ENCODE measurements around the gene APOA5. TPM values are rescaled to one million over a fixed set of nuclear protein-coding genes. Genes with fewer than 3 reads are reported as not detected.

APOA5 gene
- total and polyA plus RNA-seq, 2 of the 13 experiments (the other 11 are each of a cell fraction or from before 2014, with no cell fraction given): 44.0 to 49.1 TPM

DNA sequence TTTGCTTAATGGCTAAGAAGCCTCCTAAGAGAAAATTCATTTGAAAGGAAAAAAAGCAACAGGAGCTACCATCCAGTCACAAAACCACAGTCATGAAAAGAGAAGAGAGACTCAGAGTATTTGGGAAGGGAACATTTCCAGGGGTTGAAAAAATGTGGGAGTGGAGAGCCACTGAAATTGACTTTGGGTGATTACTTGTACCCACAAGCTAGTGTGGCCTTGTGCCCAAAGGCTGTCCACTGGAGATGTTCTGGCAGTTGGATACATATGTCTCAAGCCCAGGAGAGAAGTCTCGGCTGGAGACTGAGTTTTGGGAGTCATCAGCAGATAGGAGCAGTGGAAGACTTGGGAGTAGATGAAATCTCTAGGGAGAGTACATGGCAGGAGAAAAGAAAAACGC is 3.2 kb upstream of the APOA5 start:
- Histone ChIP-seq H2AFZ (ENCODE audit: low read length) (no peak overlapping the region), H3K4me2 (ENCODE audit: low read depth, low read length) (no peak overlapping the region), H4K20me1 (ENCODE audit: insufficient read depth, low read length) (no peaks in the 10 kb centered on the region), H3K4me1 (ENCODE audit: insufficient read depth, low read length) (peaks cover 76% of the 10 kb centered on the region), H3K79me2 (ENCODE audit: insufficient read depth, low read length) (peaks cover 13% of the 10 kb centered on the region), H3K27me3 (ENCODE audit: control insufficient read depth in 1 of 2, insufficient read depth in 2 of 2, low read length in 2 of 2) (no peaks in the 10 kb centered on the region; a peak in 1 of 5 replicates), H3K36me3 (replicated peaks in 1 of 2; ENCODE audit: control insufficient read depth in 1 of 2, insufficient read depth in 2 of 2, low read length in 2 of 2) (no peaks in the 10 kb centered on the region), H3K9ac (ENCODE audit: insufficient read depth, low read depth, low read length) (no peak overlapping the region), H3K27ac (ENCODE audit: extremely low read length, insufficient read depth, low read length) (no peak overlapping the region), H3K4me3 (replicated peaks in 1 of 3; ENCODE audit: insufficient read depth in 1 of 3, low read depth in 2 of 3, low read length in 3 of 3) (no peak overlapping the region), H3K9me3 (ENCODE audit: low read length) (no peaks in the 10 kb centered on the region)
- intact Hi-C loops (cut with micrococcal nuclease; ENCODE audit: unreplicated experiment): no loop called here
- BruUV-seq (replicated peaks): no TSS peak
- ATAC-seq (no peak), DNase-seq (ENCODE audit: low spot score) (no peak), FAIRE-seq (no peak)
- ChIA-PET POLR2A (interaction anchor here (12.0 to 17.3 kb wide), 2 partner anchors 12 to 35 kb away, joined by 291 to 1365 read pairs; partner anchors contain the start of genes APOA1, APOA4 and APOC3), CTCF (ENCODE audit: low intra/inter-chr PET ratio, low total read pairs) (no interaction called here)
- WGBS (ENCODE audit: low lambda C conversion rate): 98% methylated on average over 2 of the region's 2 CpGs
- in situ Hi-C loops (cut with HindIII; ENCODE audit: extremely low pct_ligation_motif_present, low pct_unique_long_range_greater_than_20kb): loop anchor here (5.0 to 10.0 kb wide), 2 partner anchors 42 to 300 kb away; partner anchors contain the start of genes APOA1 and SIK3
- TF ChIP-seq PRDM15 (CRISPR knock-in tag; IDR thresholded peaks at IDR 0.05) (no peak), ZNF264 (CRISPR knock-in tag; IDR thresholded peaks at IDR 0.05) (no peak), KIAA2018 (CRISPR knock-in tag; IDR thresholded peaks at IDR 0.05; ENCODE audit: borderline replicate concordance) (no peak), FIP1L1 (IDR thresholded peaks at IDR 0.05; ENCODE audit: borderline replicate concordance, insufficient read depth, low read depth, low read length) (no peak), ZFYVE20 (CRISPR knock-in tag; IDR thresholded peaks at IDR 0.05; ENCODE audit: borderline replicate concordance, low read depth) (no peak), KDM1A (CRISPR knock-in tag; IDR thresholded peaks at IDR 0.05) (no peak)

All from HepG2 (cell line).